Breast epithelium (tissue), 3 donors: ENCODE data around the gene UGT1A1.

ENCODE experiments used
- CTCF ChIP-seq, 3 donors: fragments of 450-650 bp; IDR thresholded peaks; one replicate each; pipeline ENCODE4 v1.5.1; 2016 to 2017; ENCODE audit warnings: antibody characterized with exemption in 3 of 3, mild to moderate bottlenecking in 3 of 3, moderate library complexity in 3 of 3
- POLR2A ChIP-seq: fragments of 450-650 bp; IDR thresholded peaks from one replicate; pipeline ENCODE4 v1.6.1; 2016; ENCODE audit warnings: antibody characterized with exemption, mild to moderate bottlenecking, moderate library complexity
- POLR2AphosphoS5 ChIP-seq, 3 donors: sonication (generic); formaldehyde crosslinking; IDR thresholded peaks; one replicate each; pipeline ENCODE4 v1.6.1; 2017; ENCODE audit warnings: antibody characterized with exemption in 3 of 3

- no peak for TF ChIP-seq CTCF (IDR thresholded peaks at IDR 0.05)
- no peak for TF ChIP-seq POLR2A
- TF ChIP-seq POLR2AphosphoS5 (IDR thresholded peaks at IDR 0.05): no peak
These were observed 41.5 kb downstream of the UGT1A1 start for GRCh38 chr2:233801357-233802131.
